H1 (cell line): ENCODE measurements around the gene TNS3.

Experiments
- CTCF ChIP-seq, 3 experiments: IDR thresholded peaks; 1 replicate in 2 of 3; 2 replicates in 1 of 3; pipeline versions ENCODE4 v1.5.1 to v1.6.1; 2011; ENCODE audit warnings: low read length in 3 of 3, mild to moderate bottlenecking in 3 of 3, inconsistent platforms in 2 of 3, low read depth in 1 of 3, moderate library complexity in 1 of 3; ENCODE audit not compliant: insufficient read depth in 1 of 3; ENCODE audit errors: control extremely low read depth in 1 of 3
- EZH2 ChIP-seq: fragments of 200-600 bp; sonication (generic); IDR thresholded peaks from 2 replicates; pipeline ENCODE4 v1.7.1; 2012; ENCODE audit warnings: low read depth, mild to moderate bottlenecking, moderate library complexity, low read length, inconsistent platforms; ENCODE audit not compliant: severe bottlenecking
- GTF2F1 ChIP-seq: IDR thresholded peaks from 2 replicates; pipeline ENCODE4 v1.6.1; 2012; ENCODE audit warnings: low read depth, low read length, improper control_type of control experiment, borderline replicate concordance
- HDAC2 ChIP-seq, 2 experiments: fragments of 300-600 bp in 1 of 2; sonication (generic) in 1 of 2; IDR thresholded peaks; 2 replicates each; pipeline ENCODE4 v1.6.1; 2011 to 2012; ENCODE audit warnings: low read depth in 2 of 2, low read length in 2 of 2, mild to moderate bottlenecking in 2 of 2, moderate library complexity in 2 of 2, borderline replicate concordance in 1 of 2, inconsistent platforms in 1 of 2

GRCh38 chr7:47390914-47391313 is 191.0 kb downstream of the TNS3 start:
- TF ChIP-seq EZH2 (no peak), GTF2F1 (no peak), HDAC2 (IDR thresholded peaks at IDR 0.05; ENCODE audit: borderline replicate concordance in 1 of 2, low read depth in 2 of 2, low read length in 2 of 2) (no peak), CTCF (IDR thresholded peaks at IDR 0.05; ENCODE audit: control extremely low read depth in 1 of 3, insufficient read depth in 1 of 3, low read depth in 1 of 3, low read length in 3 of 3) (no peak)
